Calu3 (cell line): ENCODE data around the gene IGFN1. TPM values are rescaled to one million over a fixed set of nuclear protein-coding genes. Genes with fewer than 3 reads are reported as not detected.
A peak's percentile ranks its signal among the peaks of the same experiment; 100 is the strongest.

Experiments used
- BruUV-seq: library from RNA; stranded (reverse); fragments of 400-500 nt; replicated peaks from 2 replicates; lab custom pipeline; 2021; lab: Mats Ljungman, UMichigan
- CTCF ChIA-PET: fragments of 300-600 bp; sonication (Branson Sonifier 250); formaldehyde crosslinking; loops from one replicate; lab custom pipeline; 2022; ENCODE audit warnings: antibody characterized with exemption; lab: Charles Lee
- DNase-seq: peaks from one replicate; pipeline ENCODE4 v3.0.0; 2022
- H3K27ac Mint-ChIP-seq: one replicate; pipeline ENCODE4 v1.8.0; 2022; ENCODE audit warnings: mixed read lengths; ENCODE audit not compliant: unreplicated experiment
- H3K27me3 Mint-ChIP-seq: one replicate; pipeline ENCODE4 v1.8.0; 2022; ENCODE audit warnings: mixed read lengths; ENCODE audit not compliant: unreplicated experiment
- H3K36me3 Mint-ChIP-seq: one replicate; pipeline ENCODE4 v1.8.0; 2022; ENCODE audit warnings: mild to moderate bottlenecking, moderate library complexity, mixed read lengths; ENCODE audit not compliant: insufficient read depth, unreplicated experiment
- H3K4me1 Mint-ChIP-seq: one replicate; pipeline ENCODE4 v1.8.0; 2022; ENCODE audit warnings: mild to moderate bottlenecking, low read depth, mixed read lengths; ENCODE audit not compliant: unreplicated experiment
- H3K4me3 Mint-ChIP-seq: one replicate; pipeline ENCODE4 v1.8.0; 2022; ENCODE audit warnings: mild to moderate bottlenecking, low read depth, moderate library complexity, mixed read lengths; ENCODE audit not compliant: unreplicated experiment
- H3K9me3 Mint-ChIP-seq: one replicate; pipeline ENCODE4 v1.8.0; 2022; ENCODE audit warnings: low read depth, mixed read lengths; ENCODE audit not compliant: unreplicated experiment
- CTCF ChIP-seq: fragments of 200-600 bp; IDR thresholded peaks from one replicate; pipeline ENCODE4 v1.8.0; 2022; ENCODE audit warnings: antibody characterized with exemption; ENCODE audit not compliant: unreplicated experiment
- intact Hi-C: fragments of 100-400 bp; cut with micrococcal nuclease; formaldehyde crosslinking; loops from one replicate; pipeline ENCODE4 v1.10.0; 2022; ENCODE audit not compliant: unreplicated experiment
- total RNA-seq: library from RNA; stranded (reverse); gene quantifications from 2 replicates; pipeline ENCODE4 v1.2.3, GENCODE V29; 2022

IGFN1 gene
- total RNA-seq, 1 experiment from 2014 or later = not detected

- Mint-ChIP-seq H3K4me3 (no peak overlapping the region), H3K27ac (no peak overlapping the region), H3K4me1 (peaks cover 42% of the 10 kb centered on the region), H3K9me3 (no peaks in the 10 kb centered on the region), H3K36me3 (peaks cover 5% of the 10 kb centered on the region), H3K27me3 (no peaks in the 10 kb centered on the region)
- CTCF ChIA-PET = interaction anchor here (0.7 to 1.4 kb wide), 4 partner anchors 11 to 96 kb away, joined by 3 to 6 read pairs (median 4); no protein-coding TSS in a partner anchor
- intact Hi-C loops = loop anchor here (5.0 kb wide), 2 partner anchors 42 to 82 kb away; no protein-coding TSS in a partner anchor
- no peak for DNase-seq
- BruUV-seq = no TSS peak
- TF ChIP-seq CTCF = no peak
These were observed 75.1 kb downstream of the IGFN1 start for GRCh38 chr1:201265756-201266155.

DNA sequence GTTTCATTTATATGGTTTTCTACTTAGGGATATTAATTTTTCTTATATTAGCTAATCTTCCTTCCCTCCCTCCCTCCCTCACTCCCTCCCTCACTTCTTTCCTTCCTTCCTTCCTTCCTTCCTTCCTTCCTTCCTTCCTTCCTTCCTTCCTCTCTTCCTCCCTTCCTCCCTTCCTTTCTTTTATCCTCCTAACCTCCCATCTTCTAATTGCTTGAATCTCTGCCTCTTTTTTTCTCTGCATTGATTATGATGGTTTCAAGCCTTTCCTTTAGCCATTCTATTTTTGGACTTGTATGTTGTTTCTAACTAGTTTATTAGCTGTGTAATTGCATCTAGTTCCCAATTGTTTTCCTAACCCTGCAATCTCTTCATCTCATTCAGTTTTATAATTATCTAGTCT, 75.7 kb downstream of the IGFN1 start:
- Mint-ChIP-seq H3K36me3 (peaks cover 5% of the 10 kb centered on the region), H3K27me3 (no peaks in the 10 kb centered on the region), H3K27ac (peak overlapping the region; percentile 25), H3K9me3 (no peaks in the 10 kb centered on the region), H3K4me3 (no peak overlapping the region), H3K4me1 (peaks cover 42% of the 10 kb centered on the region)
- CTCF ChIA-PET = interaction anchor here (0.7 to 1.4 kb wide), 8 partner anchors 10 to 95 kb away, joined by 3 to 6 read pairs (median 4); no protein-coding TSS in a partner anchor
- BruUV-seq = no TSS peak
- TF ChIP-seq CTCF = no peak
- intact Hi-C loops = loop anchor here (5.0 kb wide), 2 partner anchors 41 to 81 kb away; no protein-coding TSS in a partner anchor
- no peak for DNase-seq

GRCh38 chr1:201266774-201267173, 76.2 kb downstream of the IGFN1 start:
- H3K27ac Mint-ChIP-seq = peak overlapping the region; percentile 25
- H3K36me3 Mint-ChIP-seq = peaks cover 5% of the 10 kb centered on the region
- H3K4me3 Mint-ChIP-seq = no peak overlapping the region
- TF ChIP-seq CTCF = no peak
- no peaks in the 10 kb centered on the region for H3K27me3 Mint-ChIP-seq
- H3K9me3 Mint-ChIP-seq = no peaks in the 10 kb centered on the region
- CTCF ChIA-PET = interaction anchor here (0.5 to 2.0 kb wide), 10 partner anchors 10 to 95 kb away, joined by 3 to 7 read pairs (median 4); partner anchors contain the start of gene PKP1
- H3K4me1 Mint-ChIP-seq = peaks cover 42% of the 10 kb centered on the region
- no TSS peak for BruUV-seq
- DNase-seq = peak; percentile 36
- intact Hi-C loops = loop anchor here (5.0 kb wide), 2 partner anchors 41 to 81 kb away; no protein-coding TSS in a partner anchor

GRCh38 chr1:201267481-201268229, 77.0 kb downstream of the IGFN1 start:
- H3K9me3 Mint-ChIP-seq = no peaks in the 10 kb centered on the region
- H3K36me3 Mint-ChIP-seq = peaks cover 5% of the 10 kb centered on the region
- CTCF ChIA-PET = interaction anchor here (1.3 to 2.0 kb wide), 2 partner anchors 16 to 40 kb away, joined by 4 to 6 read pairs; partner anchors contain the start of gene PKP1
- H3K27ac Mint-ChIP-seq = peak overlapping the region; percentile 25
- H3K4me3 Mint-ChIP-seq = no peak overlapping the region
- H3K4me1 Mint-ChIP-seq = peaks cover 42% of the 10 kb centered on the region
- DNase-seq = no peak
- H3K27me3 Mint-ChIP-seq = no peaks in the 10 kb centered on the region
- no peak for TF ChIP-seq CTCF
- intact Hi-C loops = loop anchor here (5.0 kb wide), 2 partner anchors 40 to 80 kb away; no protein-coding TSS in a partner anchor
- BruUV-seq = no TSS peak
